Osteoblast (primary cell): ENCODE results near the gene SMYD1. TPM values are rescaled to one million over a fixed set of nuclear protein-coding genes. Genes with fewer than 3 reads are reported as not detected.

Experiments
- DNase-seq: peaks from one replicate; pipeline ENCODE4 v3.0.0; 2011; ENCODE audit warnings: low spot score, mixed read lengths; ENCODE audit not compliant: insufficient read length; ENCODE audit errors: missing footprints
- H2AFZ ChIP-seq: 2 replicates; pipeline ENCODE4 v1.6.0; 2011; ENCODE audit warnings: mild to moderate bottlenecking, low read length
- H3K27ac ChIP-seq: 2 replicates; pipeline ENCODE4 v1.5.1; 2011; ENCODE audit warnings: mild to moderate bottlenecking, low read depth, low read length, moderate library complexity
- H3K27me3 ChIP-seq: 2 replicates; pipeline ENCODE4 v1.6.0; 2012; ENCODE audit warnings: mild to moderate bottlenecking, control low read depth, inconsistent platforms, low read length, moderate library complexity; ENCODE audit not compliant: insufficient read depth
- H3K36me3 ChIP-seq: 2 replicates; pipeline ENCODE4 v1.5.1; 2011; ENCODE audit warnings: mild to moderate bottlenecking, low read length, control low read depth, moderate library complexity; ENCODE audit not compliant: insufficient read depth
- H3K4me1 ChIP-seq: 2 replicates; pipeline ENCODE4 v1.5.1; 2011; ENCODE audit warnings: mild to moderate bottlenecking, low read length, control low read depth, moderate library complexity; ENCODE audit not compliant: insufficient read depth
- H3K4me2 ChIP-seq: 2 replicates; pipeline ENCODE4 v1.6.0; 2011; ENCODE audit warnings: mild to moderate bottlenecking, low read length; ENCODE audit not compliant: insufficient read depth
- H3K4me3 ChIP-seq: fragments of 200-600 bp; sonication (generic); 3 replicates; pipeline ENCODE4 v1.5.1; 2012; ENCODE audit warnings: mild to moderate bottlenecking, low read length, inconsistent platforms; ENCODE audit not compliant: insufficient read depth
- H3K79me2 ChIP-seq: 2 replicates; pipeline ENCODE4 v1.6.0; 2012; ENCODE audit warnings: mild to moderate bottlenecking, low read length, control low read depth, inconsistent platforms; ENCODE audit not compliant: insufficient read depth
- H3K9me3 ChIP-seq: 2 replicates; pipeline ENCODE4 v1.5.1; 2011; ENCODE audit warnings: low read depth, low read length, control low read depth
- H4K20me1 ChIP-seq: 2 replicates; pipeline ENCODE4 v1.6.0; 2012; ENCODE audit warnings: mild to moderate bottlenecking, low read length, control low read depth; ENCODE audit not compliant: insufficient read depth
- total RNA-seq: library from RNA; depleted of rRNA; stranded (reverse); fragments of >200 nt; gene quantifications from 2 replicates; pipeline ENCODE4 v1.2.3, GENCODE V29; 2012
- TF ChIP-seq, protein P1 (sequence below): IDR thresholded peaks from 2 replicates; pipeline ENCODE4 v1.5.1; 2011; ENCODE audit warnings: mild to moderate bottlenecking, low read depth, low read length, moderate library complexity; ENCODE audit errors: extremely low read depth

Gene SMYD1
- total RNA-seq, 1 donor = not detected

DNA sequence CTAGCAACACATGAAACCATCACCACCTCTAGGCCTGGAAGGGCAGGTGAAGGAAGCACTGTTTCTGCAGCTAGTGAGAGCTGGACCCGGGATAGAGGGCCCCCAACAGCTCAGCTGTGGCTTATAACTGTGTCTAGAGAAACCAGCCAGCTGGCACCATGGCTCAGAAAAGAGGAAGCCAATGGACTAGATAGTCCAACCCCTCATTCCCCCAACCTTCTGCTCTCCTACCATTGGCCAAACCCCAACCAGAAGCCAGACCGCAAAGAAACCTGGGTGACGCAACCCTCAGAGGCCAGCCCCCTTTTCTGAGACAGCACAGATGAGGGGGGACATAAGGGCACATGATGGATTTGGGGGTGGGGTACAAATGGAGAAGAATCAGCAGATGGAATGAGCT, 24.3 kb downstream of the SMYD1 start:
- DNase-seq = no peak
- Histone ChIP-seq H2AFZ (no peak overlapping the region), H3K27ac (no peak overlapping the region), H3K4me1 (no peaks in the 10 kb centered on the region), H3K9me3 (no peaks in the 10 kb centered on the region), H3K4me3 (no peak overlapping the region), H3K4me2 (no peak overlapping the region), H3K27me3 (no peaks in the 10 kb centered on the region), H3K79me2 (no peaks in the 10 kb centered on the region), H4K20me1 (no peaks in the 10 kb centered on the region), H3K36me3 (no peaks in the 10 kb centered on the region)
- TF ChIP-seq, protein P1, sequence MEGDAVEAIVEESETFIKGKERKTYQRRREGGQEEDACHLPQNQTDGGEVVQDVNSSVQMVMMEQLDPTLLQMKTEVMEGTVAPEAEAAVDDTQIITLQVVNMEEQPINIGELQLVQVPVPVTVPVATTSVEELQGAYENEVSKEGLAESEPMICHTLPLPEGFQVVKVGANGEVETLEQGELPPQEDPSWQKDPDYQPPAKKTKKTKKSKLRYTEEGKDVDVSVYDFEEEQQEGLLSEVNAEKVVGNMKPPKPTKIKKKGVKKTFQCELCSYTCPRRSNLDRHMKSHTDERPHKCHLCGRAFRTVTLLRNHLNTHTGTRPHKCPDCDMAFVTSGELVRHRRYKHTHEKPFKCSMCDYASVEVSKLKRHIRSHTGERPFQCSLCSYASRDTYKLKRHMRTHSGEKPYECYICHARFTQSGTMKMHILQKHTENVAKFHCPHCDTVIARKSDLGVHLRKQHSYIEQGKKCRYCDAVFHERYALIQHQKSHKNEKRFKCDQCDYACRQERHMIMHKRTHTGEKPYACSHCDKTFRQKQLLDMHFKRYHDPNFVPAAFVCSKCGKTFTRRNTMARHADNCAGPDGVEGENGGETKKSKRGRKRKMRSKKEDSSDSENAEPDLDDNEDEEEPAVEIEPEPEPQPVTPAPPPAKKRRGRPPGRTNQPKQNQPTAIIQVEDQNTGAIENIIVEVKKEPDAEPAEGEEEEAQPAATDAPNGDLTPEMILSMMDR = no peak

- no peaks in the 10 kb centered on the region for H3K4me1 ChIP-seq
- no peaks in the 10 kb centered on the region for H3K9me3 ChIP-seq
- no peak overlapping the region for H3K4me3 ChIP-seq
- H3K36me3 ChIP-seq = no peaks in the 10 kb centered on the region
- H3K4me2 ChIP-seq = no peak overlapping the region
- no peak for DNase-seq
- H4K20me1 ChIP-seq = no peaks in the 10 kb centered on the region
- no peaks in the 10 kb centered on the region for H3K79me2 ChIP-seq
- TF ChIP-seq, protein P1 = no peak
- no peak overlapping the region for H3K27ac ChIP-seq
- no peaks in the 10 kb centered on the region for H3K27me3 ChIP-seq
- H2AFZ ChIP-seq = no peak overlapping the region
These were observed 25.1 kb downstream of the SMYD1 start for GRCh38 chr2:88092773-88093172.

DNA sequence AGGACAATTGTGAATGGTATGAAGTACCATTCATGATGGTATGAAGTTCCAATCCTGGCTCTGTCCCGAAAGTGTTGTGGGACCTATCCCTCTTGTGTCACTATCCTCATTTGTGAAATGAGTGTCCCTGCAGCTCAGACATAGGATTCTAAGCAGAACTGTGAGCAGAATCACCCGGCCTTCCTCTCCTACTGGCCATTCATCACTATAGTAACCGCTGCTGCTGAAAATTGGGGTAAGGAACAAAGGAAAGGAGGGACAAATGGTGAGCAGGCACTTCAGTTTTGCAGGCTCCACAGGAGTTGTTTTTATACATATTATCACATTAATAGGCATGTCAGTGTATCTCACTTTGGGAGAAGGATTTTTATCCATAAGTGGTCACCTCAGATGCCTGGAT, 27.4 kb downstream of the SMYD1 start:
- DNase-seq = no peak
- no peak overlapping the region for H3K4me3 ChIP-seq
- H3K79me2 ChIP-seq = no peaks in the 10 kb centered on the region
- H2AFZ ChIP-seq = no peak overlapping the region
- no peaks in the 10 kb centered on the region for H4K20me1 ChIP-seq
- no peaks in the 10 kb centered on the region for H3K4me1 ChIP-seq
- H3K9me3 ChIP-seq = no peaks in the 10 kb centered on the region
- no peaks in the 10 kb centered on the region for H3K36me3 ChIP-seq
- H3K27ac ChIP-seq = no peak overlapping the region
- H3K27me3 ChIP-seq = no peaks in the 10 kb centered on the region
- TF ChIP-seq, protein P1 = no peak
- no peak overlapping the region for H3K4me2 ChIP-seq

DNA sequence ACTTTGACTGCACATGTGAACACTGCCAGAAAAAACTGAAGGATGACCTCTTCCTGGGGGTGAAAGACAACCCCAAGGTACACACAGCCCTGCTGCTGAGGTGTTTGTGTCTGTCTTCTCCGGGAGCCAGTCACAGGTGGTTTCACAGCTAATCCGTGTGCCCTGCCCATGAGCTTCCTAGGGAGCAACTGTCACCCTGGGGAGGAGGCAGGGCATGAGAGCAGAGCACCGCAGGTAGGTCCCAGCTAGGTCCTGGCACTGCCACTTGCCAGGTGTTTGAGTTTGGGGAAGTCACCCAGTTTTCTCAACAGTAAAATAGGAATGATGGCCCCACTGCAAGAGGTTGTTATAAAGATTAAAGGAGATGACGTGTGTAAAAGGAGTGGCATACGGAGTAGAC, 29.1 kb downstream of the SMYD1 start:
- Histone ChIP-seq H3K79me2 (no peaks in the 10 kb centered on the region), H3K27me3 (no peaks in the 10 kb centered on the region), H3K4me1 (no peaks in the 10 kb centered on the region), H2AFZ (no peak overlapping the region), H4K20me1 (no peaks in the 10 kb centered on the region), H3K4me2 (no peak overlapping the region), H3K4me3 (no peak overlapping the region), H3K9me3 (no peaks in the 10 kb centered on the region), H3K27ac (no peak overlapping the region), H3K36me3 (no peaks in the 10 kb centered on the region)
- TF ChIP-seq, protein P1 = no peak
- no peak for DNase-seq
